Hematopoietic multipotent progenitor cell treated with erythropoietin and hydrocortisone succinate and interleukin-3 and kit ligand, for 4 days (in vitro differentiated cells): ENCODE results near the gene CDH1.
"Not testable (repeated sequence)": the region's sequence is repeated elsewhere in the genome, so short reads cannot be mapped to it uniquely, and the experiment has no call there.

Experiments
- DNase-seq: peaks from one replicate; pipeline ENCODE4 v3.0.0-alpha.2; 2015

The CDH1 gene

DNA sequence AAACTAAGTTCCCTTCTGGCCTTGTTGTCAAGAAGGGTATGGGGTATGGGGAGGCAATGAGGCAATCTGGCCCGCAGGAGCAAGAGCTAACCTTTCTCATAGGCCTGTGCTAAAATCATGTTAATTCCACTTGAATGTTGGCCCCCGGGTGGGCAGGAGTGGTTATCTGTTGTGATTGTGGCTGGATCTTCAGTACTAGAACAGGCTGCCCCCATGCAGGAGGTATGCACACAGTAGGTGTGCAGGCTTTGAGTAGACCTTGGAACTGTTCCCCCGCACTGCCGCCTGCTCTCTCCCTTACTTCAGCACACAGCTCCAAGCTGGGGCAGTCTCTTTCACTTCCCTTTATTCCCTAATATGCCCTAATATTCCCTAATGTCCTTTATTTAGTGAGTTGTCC lies 53.9 kb downstream of the CDH1 start:
- DNase-seq, result no peak

DNA sequence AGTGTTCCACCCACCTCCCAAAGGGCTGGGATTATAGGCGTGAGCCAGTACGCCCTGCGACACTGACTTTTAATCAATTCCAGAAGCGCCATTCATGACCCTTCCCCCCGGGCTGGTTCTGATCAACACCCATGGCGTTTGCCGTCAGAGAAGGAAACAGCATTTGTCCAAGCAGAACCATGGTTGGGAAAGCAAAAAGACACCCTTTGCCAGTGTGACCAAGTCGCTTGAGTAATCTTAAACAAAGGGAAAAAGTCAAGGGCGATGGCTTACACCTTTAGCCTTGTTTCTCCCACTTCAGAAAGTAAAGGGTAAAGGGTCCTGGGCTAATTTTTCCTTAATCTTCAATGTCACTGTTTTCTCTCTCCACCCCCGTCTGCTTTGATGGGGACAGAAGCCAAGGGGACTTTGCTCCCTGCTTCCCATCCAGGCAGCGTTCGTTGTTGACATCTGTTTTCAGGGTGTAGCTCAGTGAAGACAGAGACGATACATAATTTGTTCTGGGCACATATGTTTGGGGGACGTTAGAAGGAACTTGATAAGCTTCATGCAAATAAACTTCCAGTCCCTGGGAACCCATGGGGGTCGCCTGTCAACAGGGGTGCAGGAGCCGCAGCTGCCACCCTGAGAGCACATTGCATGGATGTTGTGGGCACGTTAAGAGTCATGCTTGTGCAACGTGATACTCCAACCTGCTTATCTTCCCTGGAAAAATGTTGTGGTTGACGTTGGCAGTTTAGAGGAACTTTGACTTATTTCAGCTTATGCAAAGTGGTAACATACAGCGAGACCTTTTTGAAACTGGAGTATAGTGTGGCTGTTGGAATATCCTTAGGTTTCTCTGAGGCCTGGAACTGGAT lies 55.6 kb downstream of the CDH1 start:
- DNase-seq, result peak; percentile 87

DNA sequence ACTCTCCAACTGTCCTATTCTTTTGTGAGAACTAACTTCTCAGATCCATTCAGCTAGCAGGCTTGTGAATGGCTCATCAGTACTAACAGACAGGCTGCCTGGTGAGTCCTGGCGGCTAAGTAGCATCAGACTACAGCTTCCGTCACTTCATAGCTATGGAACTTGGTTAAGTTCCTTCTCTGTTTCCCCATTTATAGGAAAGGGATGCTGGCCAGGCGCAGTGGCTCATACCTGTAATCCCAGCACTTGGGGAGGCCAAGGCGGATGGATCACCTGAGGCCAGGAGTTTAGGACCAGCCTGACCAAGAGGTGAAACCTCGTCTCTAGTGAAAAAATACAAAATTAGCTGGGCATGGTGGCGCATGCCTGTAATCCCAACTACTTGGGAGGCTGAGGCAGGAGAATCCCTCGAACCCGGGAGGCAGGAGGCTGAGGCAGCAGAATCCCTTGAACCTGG lies 56.3 kb downstream of the CDH1 start:
- no peak for DNase-seq

DNA sequence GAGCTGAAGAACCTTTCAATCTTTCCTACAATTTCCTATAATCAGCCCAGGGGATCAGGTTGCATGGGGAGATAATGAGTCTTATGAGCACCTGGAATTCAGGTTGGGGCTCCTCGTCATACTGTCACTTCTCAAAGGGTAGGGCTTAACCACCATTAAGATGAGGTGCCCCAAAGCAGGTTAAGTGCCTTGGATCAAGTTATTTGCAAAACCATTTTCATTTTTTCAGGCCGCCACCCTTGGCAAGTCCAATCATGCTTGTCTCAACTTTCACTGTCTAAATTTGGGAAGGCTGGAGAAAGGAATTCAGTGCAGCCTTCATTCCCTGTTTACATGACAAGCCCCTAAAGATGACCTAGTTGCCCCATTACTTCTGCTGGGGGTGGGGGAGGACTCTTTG lies 61.3 kb downstream of the CDH1 start:
- no peak for DNase-seq

DNA sequence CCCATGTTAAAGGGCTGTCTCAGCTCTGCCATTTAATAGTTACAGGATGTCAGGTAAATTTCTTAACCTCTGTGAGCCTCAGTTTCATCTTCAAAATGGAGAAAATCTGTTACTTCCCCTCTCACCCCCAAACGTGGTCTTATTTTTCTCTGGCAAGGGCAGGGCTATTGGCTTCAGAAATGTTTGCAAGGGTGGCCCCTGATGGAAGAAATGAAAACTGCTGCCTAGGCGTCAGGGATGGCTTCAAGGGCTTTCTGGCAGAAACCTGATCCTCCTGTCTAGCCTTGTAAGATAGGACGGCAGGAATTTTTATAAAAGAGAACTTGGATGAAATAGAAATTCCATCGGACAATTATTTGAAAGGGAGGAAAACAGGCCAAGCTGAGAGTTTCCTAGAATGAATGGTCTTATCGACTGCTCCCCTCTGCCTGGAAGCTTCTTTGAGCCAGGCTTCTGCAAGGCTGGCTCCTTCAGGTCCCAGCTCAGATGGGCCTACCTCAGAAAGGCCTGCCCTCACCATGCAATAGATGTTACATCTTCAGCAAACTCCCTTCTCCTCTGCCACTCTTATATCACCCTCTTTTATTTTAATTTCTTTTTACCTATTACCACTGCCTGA lies 63.3 kb downstream of the CDH1 start:
- peak; percentile 89 for DNase-seq

DNA sequence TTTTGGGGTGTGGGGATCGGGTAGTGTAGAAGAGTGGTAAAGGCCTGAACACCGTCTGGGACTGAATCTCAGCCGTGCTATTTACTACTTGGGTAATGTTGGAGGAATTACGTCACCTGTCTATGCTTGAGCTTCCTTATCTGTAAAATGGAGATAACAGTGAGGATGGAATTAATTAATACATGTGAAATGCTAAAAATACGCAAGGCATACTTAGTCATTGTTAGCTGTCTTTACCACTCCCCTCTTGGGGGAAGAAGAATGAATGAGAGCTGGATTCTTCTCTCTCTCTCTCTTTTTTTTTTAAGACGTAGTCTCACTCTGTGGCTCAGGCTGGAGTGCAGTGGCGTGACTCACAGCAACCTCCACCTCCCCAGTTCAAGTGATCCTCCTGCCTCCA lies 65.1 kb downstream of the CDH1 start:
- DNase-seq, result no peak

DNA sequence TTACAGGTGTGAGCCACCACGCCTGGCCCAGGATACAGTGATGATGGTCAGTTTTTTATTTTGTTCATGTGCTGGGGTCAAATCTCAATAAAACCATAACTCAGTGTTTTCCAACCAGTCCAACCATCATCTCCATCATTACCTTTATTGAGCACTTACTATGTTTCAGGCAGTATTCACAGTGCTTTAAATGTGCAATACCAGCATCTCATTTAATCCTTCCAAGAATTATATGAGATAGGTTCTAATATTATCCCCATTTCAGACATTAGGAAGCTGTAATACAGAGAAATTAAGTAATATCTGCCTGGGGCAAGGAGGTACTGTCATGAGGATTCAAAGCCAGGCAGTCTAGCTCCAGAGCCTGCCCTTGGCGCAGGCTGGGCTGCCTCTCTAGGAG lies 69.3 kb downstream of the CDH1 start:
- no peak for DNase-seq

DNA sequence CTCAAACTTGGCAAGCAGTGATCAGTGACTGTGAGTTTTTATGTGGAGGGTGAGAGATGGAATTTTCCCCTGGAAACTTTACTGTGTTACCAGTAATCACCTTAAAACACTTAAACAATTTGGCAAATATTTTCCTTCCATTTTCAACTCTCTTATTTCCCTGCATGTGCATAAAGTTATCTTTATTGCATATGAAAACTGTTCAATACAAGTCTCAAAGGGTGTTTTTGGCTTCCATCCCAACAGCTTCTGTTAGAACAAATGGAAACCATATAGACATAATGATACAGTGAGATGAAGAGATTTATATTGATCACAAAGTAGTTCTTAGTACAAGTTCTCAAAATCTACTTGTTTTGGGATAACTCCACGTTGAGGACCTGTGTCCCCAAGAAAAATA lies 69.9 kb downstream of the CDH1 start:
- no peak for DNase-seq

DNA sequence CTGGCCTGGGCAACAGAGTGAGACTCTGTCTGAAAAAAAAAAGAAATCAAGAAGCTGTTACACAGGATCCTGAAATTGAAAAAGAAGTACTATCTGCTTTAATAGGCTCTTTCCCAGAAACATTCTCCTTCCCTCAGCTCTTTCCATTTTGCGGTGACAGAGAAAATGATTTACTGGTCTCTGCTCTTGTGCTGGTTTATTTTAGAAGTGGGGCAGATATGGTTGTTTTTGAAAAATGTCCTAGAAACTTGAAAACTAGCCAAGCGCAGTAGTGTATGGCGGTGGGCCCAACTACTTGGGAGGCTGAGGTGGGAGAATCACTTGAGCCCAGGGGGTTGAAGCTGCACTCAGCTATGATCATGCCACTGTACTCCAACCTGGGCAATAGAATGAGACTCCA lies 77.4 kb downstream of the CDH1 start:
- no peak for DNase-seq

DNA sequence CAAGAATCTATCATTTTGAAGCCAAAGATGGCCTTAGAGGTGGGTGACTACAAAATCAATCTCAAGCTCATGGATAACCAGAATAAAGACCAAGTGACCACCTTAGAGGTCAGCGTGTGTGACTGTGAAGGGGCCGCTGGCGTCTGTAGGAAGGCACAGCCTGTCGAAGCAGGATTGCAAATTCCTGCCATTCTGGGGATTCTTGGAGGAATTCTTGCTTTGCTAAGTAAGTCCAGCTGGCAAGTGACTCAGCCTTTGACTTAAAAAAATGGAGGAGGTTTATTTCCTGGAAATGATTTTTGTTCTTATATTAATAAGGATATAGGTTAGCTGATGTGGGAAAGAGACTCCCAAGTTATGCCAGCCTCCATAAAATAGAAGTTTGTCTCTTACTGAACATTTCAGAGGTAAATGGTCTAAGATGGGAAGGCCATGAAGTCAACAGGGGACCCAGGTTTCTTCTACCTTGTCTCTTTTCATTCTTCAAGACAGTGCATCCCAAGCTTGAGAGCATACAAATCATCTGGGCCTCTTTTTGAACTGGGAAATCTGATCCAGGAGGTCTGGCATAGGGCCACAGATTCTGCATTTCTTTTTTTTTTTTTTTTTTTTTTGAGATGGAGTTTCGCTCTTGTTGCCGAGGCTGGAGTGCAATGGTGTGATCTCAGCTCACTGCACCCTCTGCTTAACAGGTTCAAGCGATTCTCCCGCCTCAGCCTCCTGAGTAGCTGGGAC lies 86.5 kb downstream of the CDH1 start:
- DNase-seq, result no peak

DNA sequence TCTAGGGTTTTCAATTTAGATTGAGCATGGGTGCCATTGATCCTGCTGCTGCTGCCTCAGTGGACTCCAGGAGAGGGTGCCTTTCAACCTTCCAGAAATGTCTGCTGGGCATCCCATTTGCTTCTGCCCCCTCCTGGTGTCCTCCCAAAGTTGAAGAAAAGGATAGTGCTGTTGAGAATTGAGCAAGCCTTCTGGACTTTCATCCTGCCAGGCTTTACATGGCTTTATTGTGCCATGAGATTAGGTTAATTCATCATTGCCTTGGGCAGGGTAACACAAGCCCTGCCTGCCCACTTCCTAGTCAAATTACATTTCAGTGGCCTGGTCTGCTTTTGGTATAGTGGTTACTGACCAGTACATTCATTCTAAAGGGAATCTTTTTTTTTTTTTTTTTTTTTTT lies 88.3 kb downstream of the CDH1 start:
- no peak for DNase-seq

DNA sequence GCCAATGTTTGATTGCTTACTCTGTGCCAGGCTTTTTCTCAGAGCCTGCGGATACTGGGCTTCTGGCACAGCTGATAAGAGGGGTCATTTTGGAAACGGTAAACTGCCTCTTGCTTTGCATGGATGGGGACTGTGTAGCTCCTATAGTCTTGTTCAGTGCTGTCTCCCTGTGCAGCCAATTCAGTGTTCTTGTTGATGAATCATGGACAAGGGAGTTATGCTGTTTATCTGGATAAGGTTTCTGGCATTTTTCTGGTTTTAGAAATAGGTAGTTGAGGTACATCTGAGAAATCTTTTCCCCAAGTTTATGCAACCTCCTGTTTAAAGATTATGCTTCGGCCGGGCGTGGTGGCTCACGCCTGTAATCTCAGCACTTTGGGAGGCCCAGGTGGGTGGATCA lies 89.6 kb downstream of the CDH1 start:
- DNase-seq, result peak; percentile 37

DNA sequence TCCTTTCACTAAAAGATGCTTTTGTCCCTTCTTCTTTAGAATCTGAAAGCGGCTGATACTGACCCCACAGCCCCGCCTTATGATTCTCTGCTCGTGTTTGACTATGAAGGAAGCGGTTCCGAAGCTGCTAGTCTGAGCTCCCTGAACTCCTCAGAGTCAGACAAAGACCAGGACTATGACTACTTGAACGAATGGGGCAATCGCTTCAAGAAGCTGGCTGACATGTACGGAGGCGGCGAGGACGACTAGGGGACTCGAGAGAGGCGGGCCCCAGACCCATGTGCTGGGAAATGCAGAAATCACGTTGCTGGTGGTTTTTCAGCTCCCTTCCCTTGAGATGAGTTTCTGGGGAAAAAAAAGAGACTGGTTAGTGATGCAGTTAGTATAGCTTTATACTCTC lies 96.2 kb downstream of the CDH1 start:
- DNase-seq, result no peak

DNA sequence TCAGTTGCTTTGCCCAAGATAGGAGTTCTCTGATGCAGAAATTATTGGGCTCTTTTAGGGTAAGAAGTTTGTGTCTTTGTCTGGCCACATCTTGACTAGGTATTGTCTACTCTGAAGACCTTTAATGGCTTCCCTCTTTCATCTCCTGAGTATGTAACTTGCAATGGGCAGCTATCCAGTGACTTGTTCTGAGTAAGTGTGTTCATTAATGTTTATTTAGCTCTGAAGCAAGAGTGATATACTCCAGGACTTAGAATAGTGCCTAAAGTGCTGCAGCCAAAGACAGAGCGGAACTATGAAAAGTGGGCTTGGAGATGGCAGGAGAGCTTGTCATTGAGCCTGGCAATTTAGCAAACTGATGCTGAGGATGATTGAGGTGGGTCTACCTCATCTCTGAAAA lies 97.5 kb downstream of the CDH1 start:
- DNase-seq, result no peak

DNA sequence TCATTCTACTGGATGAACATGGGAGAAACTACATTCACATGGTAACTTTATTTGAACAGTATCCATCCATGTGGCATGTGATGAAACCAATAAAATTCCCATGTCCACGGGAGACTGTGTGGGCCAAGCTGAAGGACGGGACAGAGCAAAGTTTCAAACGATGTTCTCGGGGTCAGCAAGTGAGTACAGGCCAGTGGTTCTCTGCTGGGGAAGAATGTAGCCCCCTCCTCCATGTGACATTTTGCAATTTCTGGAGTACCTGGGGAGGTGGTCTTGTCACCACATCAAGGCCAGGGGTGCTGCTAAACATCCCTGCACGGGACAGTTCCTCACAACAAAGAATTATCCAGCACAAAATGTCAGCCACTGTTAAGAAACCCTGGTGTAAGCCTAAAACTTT lies 98.9 kb downstream of the CDH1 start:
- no peak for DNase-seq

DNA sequence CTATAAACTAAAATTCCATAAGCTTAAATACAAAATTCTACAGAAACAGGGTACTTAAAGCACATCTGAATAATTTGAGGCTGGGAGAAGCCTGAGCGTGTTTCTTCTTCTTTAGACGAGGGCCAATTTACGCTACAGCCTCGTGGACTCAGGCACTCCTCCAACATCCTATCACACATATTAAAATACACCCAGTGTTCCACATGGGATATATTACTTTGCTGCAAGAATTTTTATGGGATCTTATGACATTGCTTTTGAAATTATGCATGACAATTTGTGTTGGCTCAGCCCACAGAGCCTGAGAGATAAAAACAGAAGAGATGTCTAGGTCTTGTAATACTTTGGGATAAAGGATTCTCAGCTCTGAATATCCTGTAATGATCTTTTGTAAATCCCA lies 102.7 kb downstream of the CDH1 start:
- no peak for DNase-seq

DNA sequence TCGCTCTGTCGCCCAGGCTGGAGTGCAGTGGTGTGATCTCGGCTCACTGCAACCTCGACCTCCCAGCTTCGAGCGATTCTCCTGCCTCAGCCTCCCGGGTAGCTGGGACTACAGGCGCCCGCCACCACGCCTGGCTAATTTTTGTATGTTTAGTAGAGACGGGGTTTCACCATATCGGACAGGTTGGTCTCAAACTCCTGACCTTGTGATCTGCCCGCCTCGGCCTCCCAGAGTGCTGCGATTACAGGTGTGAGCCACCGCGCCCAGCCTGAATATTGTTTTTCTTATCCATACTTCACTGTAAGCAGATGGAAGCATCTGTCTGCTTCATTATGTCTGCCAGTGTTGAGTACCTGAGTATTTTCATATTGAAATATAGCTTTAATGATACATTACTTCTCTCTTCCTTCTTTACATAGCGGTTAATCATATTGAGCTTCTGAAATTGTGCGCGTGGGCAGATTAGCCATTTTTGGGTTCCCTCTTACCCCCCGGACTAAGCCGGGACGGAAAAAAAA lies 105.9 kb downstream of the CDH1 start:
- not testable (repeated sequence) for DNase-seq

DNA sequence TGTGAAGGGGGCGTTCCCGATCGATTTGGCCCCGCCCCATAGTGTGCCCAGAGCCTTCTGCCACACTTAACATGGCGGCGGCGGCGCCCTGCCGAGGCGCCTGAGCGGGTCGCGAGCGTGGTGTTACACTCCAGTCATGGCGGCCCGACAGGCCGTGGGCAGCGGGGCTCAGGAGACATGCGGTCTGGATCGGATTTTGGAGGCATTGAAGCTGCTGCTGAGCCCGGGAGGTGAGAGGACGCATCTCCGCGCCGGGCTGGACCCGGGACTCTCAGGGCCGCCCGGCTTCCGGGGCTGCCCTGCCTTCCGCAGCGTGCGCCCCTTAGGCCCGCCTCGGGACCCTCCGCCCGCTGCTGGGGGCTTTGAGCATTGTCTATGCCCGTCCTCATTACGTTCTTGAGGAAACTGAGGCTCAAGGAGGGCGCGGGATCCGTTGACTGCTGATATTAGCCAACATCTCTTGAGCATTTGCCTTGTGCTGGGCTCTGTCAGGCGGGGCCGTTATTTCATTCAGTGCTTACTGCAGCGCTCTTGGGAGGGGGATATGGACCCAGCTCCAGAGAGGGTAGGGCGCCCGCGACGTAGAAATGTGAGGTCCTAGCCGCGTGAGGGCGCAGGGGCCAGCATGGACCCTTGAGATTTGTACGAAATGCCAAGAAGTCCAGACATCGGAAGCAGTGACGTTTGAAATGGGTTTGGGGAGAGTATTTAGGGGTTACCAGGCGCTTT lies 106.6 kb downstream of the CDH1 start, which contains the start of gene TANGO6:
Gene TANGO6, plus strand, starts transcription at position 50 of the 729 bp plus-strand sequence. Its CDS starts 87 bp downstream, at position 137.
- peak; percentile 94 for DNase-seq

DNA sequence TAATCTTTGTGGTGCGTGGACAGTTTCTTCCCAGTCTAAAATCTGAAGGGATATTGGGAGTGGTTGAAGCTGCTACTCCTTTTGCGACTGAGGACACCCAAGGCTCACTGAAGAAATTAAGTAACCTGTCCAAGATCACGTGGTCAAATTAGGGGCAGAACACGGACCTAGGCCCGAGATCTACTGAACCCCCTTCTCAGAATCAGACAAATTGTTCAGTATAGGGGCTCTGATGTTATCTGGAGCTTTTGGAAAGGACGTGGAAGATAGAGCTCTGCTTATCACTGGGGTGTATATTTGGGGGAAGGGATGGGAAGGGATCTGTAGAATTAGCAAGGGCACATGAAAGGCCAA lies 107.1 kb downstream of the CDH1 start:
- DNase-seq, result no peak

DNA sequence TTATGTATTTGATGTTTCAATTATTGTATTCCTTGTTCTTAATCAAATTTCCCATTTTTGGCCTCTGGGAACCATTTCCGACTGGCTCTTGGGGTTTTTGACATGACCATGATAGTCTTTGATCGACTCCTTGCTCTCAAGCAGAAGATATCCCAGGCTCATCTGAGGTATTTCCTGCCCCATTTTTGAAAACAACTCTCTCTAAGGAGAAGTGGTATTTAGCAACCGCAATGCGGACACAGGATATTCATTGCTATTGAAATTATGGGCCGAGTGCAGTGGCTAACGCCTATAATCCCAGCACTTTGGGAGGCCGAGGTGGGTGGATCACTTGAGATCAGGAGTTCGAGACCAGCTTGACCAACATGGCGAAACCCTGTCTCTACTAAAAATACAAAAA lies 111.7 kb downstream of the CDH1 start:
- no peak for DNase-seq

DNA sequence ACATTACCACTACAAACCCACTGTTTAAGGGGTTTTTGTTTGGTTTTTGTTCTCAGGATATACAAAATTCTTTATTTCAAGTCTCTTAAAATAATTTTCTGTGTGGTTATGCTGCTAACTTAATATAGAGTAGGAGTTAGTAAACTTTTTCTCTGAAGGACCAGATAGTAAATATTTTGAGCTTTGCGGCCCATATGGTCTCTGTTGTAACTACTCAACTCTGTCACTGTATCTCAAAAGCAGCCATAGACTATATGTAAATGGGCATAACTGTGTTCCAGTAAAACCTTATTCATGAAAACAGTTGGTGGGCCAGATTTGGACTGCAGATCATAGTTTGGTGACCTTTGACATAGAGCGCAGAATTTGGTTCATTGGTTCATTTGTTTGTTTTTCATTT lies 113.4 kb downstream of the CDH1 start:
- DNase-seq, result no peak

DNA sequence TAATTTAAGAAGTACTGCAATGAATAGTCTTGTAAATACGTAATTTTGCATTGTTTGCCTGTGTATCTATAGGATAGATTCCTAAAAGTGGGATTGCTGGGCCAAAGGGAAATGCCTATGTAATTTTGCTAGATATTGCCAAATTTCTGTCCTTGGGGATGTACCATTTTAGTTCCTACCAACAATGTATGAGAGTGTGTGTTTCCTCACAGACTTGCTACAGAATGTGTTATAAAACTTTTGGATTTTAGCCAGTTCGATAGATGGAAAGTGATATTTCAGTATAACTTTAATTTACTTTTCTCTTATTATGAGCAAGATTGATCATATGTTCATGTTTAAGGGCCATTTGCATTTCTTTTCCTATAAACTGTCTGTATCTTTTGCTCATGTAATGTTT lies 114.5 kb downstream of the CDH1 start:
- no peak for DNase-seq

DNA sequence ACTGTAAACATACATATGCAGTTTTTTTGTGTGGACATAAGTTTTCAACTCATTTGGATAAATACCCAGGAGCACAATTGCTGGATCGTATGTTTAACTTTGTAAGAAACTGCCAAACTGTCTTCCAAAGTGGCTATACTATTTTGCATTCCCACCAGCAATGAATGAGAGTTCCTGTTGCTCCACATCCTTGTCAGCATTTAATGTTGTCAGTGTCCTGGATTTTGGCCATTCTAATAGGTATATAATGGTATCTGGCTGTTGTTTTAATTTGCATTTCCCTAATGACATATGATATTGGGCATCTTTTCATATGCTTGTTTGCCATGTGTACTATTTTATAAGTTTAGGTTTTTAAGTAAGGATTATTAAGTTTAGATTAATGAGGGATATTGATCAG lies 120.4 kb downstream of the CDH1 start:
- no peak for DNase-seq
